HG03457 (cell line): ENCODE measurements around the gene GAGE12G.
"Not testable (repeated sequence)": the region's sequence is repeated elsewhere in the genome, so short reads cannot be mapped to it uniquely, and the experiment has no call there.

Experiments used
- ATAC-seq: cut with Tn5 transposase; IDR thresholded peaks from one replicate; pipeline ENCODE4 v1.9.1; 2021; ENCODE audit warnings: moderate number of reproducible peaks; ENCODE audit not compliant: unreplicated experiment

GAGE12G gene, protein sequence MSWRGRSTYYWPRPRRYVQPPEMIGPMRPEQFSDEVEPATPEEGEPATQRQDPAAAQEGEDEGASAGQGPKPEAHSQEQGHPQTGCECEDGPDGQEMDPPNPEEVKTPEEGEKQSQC

DNA sequence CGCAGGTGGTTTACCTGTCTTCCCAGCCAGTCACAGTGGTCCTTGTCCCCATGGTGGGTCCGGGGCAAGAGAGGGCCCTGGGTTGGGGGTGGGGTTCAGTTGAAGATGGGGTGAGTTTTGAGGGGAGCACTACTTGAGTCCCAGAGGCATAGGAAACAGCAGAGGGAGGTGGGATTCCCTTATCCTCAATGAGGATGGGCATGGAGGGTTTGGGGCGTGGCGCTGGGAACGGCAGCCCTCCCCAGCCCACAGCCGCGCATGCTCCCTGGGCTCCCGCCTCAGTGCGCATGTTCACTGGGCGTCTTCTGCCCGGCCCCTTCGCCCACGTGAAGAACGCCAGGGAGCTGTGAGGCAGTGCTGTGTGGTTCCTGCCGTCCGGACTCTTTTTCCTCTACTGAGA lies at the start of gene GAGE12G:
GAGE12G (plus strand) TSS at position 301 of the 400 bp plus-strand sequence. CDS start 1,155 bp downstream, outside the sequence.
- ATAC-seq: not testable (repeated sequence)

DNA sequence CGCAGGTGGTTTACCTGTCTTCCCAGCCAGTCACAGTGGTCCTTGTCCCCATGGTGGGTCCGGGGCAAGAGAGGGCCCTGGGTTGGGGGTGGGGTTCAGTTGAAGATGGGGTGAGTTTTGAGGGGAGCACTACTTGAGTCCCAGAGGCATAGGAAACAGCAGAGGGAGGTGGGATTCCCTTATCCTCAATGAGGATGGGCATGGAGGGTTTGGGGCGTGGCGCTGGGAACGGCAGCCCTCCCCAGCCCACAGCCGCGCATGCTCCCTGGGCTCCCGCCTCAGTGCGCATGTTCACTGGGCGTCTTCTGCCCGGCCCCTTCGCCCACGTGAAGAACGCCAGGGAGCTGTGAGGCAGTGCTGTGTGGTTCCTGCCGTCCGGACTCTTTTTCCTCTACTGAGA lies 38.3 kb upstream of the GAGE12G start, which contains the start of gene GAGE12C:
GAGE12C (plus strand) TSS at position 301 of the 400 bp plus-strand sequence. CDS start 1,155 bp downstream, outside the sequence.
- ATAC-seq: not testable (repeated sequence)

- not testable (repeated sequence) for ATAC-seq
These were observed 28.8 kb upstream of the GAGE12G start, which contains the start of gene GAGE12D for GRCh38 chrX:49541433-49541832. TSS of gene GAGE12D (plus strand) at chrX:49541733. CDS start at chrX:49542888, 1,155 bp downstream.

DNA sequence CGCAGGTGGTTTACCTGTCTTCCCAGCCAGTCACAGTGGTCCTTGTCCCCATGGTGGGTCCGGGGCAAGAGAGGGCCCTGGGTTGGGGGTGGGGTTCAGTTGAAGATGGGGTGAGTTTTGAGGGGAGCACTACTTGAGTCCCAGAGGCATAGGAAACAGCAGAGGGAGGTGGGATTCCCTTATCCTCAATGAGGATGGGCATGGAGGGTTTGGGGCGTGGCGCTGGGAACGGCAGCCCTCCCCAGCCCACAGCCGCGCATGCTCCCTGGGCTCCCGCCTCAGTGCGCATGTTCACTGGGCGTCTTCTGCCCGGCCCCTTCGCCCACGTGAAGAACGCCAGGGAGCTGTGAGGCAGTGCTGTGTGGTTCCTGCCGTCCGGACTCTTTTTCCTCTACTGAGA lies 19.2 kb upstream of the GAGE12G start, which contains the start of gene GAGE12E:
GAGE12E (plus strand) TSS at position 301 of the 400 bp plus-strand sequence. CDS start 1,155 bp downstream, outside the sequence.
- not testable (repeated sequence) for ATAC-seq

DNA sequence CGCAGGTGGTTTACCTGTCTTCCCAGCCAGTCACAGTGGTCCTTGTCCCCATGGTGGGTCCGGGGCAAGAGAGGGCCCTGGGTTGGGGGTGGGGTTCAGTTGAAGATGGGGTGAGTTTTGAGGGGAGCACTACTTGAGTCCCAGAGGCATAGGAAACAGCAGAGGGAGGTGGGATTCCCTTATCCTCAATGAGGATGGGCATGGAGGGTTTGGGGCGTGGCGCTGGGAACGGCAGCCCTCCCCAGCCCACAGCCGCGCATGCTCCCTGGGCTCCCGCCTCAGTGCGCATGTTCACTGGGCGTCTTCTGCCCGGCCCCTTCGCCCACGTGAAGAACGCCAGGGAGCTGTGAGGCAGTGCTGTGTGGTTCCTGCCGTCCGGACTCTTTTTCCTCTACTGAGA lies 9.7 kb upstream of the GAGE12G start, which contains the start of gene GAGE12F:
GAGE12F (plus strand) TSS at position 301 of the 400 bp plus-strand sequence. CDS start 1,155 bp downstream, outside the sequence.
- ATAC-seq: not testable (repeated sequence)

DNA sequence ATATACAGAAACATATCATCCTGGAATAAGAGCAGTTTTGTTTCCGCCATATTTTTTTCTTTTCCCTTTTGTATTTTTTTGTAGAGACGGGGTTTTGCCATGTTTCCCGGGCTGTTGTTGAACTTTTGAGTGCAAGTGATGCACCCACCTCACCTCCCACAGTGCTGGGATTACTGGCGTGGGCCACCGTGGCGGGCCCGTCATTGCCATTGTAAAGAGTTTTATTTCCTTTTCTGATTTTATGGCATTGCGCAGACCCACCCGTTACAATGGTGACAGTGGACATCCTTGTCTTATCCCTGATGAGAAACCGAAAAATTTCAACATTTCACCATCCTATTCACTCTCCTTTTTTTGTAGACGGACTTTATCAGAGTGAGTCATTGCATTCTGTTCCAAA lies 1.5 kb upstream of the GAGE12G start:
- not testable (repeated sequence) for ATAC-seq

GRCh38 chrX:49569152-49569551 lies 1.0 kb upstream of the GAGE12G start:
- ATAC-seq: not testable (repeated sequence)

DNA sequence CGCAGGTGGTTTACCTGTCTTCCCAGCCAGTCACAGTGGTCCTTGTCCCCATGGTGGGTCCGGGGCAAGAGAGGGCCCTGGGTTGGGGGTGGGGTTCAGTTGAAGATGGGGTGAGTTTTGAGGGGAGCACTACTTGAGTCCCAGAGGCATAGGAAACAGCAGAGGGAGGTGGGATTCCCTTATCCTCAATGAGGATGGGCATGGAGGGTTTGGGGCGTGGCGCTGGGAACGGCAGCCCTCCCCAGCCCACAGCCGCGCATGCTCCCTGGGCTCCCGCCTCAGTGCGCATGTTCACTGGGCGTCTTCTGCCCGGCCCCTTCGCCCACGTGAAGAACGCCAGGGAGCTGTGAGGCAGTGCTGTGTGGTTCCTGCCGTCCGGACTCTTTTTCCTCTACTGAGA lies 9.4 kb downstream of the GAGE12G start, which contains the start of gene GAGE12H:
GAGE12H (plus strand) TSS at position 301 of the 400 bp plus-strand sequence. CDS start 1,155 bp downstream, outside the sequence.
- not testable (repeated sequence) for ATAC-seq

DNA sequence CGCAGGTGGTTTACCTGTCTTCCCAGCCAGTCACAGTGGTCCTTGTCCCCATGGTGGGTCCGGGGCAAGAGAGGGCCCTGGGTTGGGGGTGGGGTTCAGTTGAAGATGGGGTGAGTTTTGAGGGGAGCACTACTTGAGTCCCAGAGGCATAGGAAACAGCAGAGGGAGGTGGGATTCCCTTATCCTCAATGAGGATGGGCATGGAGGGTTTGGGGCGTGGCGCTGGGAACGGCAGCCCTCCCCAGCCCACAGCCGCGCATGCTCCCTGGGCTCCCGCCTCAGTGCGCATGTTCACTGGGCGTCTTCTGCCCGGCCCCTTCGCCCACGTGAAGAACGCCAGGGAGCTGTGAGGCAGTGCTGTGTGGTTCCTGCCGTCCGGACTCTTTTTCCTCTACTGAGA lies 19.0 kb downstream of the GAGE12G start, which contains the start of gene GAGE2A:
GAGE2A (plus strand) TSS at position 301 of the 400 bp plus-strand sequence. CDS start 1,155 bp downstream, outside the sequence.
- ATAC-seq: not testable (repeated sequence)

GRCh38 chrX:49589769-49590478 lies 19.7 kb downstream of the GAGE12G start:
- ATAC-seq: not testable (repeated sequence)

DNA sequence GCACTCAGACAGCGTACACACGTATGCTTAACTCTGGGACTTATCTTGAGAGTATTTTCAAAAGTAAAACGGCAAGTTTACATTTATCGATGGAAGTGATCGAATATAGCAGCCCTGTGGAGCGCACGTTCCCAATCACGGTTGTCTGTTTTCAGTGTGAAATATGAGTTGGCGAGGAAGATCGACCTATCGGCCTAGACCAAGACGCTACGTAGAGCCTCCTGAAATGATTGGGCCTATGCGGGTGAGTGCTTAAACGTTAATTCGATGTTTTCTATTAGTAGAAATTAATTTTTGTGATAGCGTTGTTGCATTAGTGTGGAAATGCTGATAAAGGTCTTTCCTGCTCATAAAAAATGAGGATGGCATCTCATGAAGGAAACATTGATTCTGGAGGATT lies 20.3 kb downstream of the GAGE12G start:
- not testable (repeated sequence) for ATAC-seq

DNA sequence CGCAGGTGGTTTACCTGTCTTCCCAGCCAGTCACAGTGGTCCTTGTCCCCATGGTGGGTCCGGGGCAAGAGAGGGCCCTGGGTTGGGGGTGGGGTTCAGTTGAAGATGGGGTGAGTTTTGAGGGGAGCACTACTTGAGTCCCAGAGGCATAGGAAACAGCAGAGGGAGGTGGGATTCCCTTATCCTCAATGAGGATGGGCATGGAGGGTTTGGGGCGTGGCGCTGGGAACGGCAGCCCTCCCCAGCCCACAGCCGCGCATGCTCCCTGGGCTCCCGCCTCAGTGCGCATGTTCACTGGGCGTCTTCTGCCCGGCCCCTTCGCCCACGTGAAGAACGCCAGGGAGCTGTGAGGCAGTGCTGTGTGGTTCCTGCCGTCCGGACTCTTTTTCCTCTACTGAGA lies 28.5 kb downstream of the GAGE12G start, which contains the start of gene GAGE1:
GAGE1 (plus strand) TSS at position 301 of the 400 bp plus-strand sequence. CDS start 1,155 bp downstream, outside the sequence.
- not testable (repeated sequence) for ATAC-seq

DNA sequence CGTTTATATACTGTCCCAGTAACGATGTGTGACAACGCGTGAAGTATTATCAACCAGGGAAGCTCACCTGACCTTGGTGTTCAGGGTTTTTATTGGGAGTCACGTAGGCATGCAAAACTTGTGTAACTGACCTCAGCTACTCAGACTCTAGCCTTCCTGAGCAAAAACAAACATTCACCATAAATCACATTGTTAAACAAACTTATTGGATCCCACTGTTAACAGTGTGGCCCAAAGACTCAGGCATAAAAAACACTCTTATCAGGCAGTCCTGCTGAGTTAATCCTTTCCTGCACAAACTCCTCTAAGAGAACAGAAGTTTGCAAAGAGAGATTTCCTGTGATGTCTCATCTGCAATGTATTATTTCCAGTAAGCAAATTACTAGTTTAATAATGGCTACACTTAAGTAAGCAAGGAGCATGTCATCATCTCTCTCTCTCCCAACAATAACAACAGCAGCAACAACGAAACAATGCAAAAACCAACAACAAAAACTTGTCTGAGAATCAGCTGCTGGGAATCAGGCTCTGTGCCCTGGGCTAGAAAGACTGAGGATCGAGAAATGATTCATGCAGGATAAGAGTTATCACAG lies 40.6 kb downstream of the GAGE12G start:
- no peak for ATAC-seq

DNA sequence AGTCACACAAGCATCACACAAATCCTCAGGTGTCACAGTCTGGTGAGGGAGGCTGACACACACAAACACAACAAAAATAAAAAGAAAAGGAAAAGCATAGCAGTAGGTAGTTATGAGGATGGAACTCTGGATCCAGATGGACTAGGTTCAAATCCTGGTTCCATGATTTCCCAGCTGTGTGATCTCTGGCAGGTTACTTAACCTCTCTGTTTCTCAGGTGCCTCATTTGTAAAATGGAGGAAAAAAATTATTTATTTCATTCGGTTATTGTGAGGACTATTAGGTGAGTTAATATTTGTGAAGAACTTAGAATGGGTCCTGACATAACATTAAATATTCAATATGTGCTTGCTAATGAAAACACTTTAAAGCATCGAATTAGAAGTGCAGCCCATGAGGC lies 48.4 kb downstream of the GAGE12G start:
- ATAC-seq: no peak
